BJ (cell line): ENCODE results near the gene TMEM94. TPM values are rescaled to one million over a fixed set of nuclear protein-coding genes. Genes with fewer than 3 reads are reported as not detected.

Experiments used
- CTCF ChIA-PET: fragments of 350-600 bp; formaldehyde crosslinking; extraction: SDS; loops from one replicate; lab custom pipeline; 2021; ENCODE audit warnings: antibody characterized with exemption, inconsistent platforms; lab: Yijun Ruan, JAX
- POLR2A ChIA-PET: fragments of 300-600 bp; sonication (Branson Sonifier 250); formaldehyde crosslinking; extraction: SDS; loops from one replicate; lab custom pipeline; 2021; ENCODE audit warnings: antibody characterized with exemption; lab: Charles Lee
- DNase-seq: peaks from one replicate; pipeline ENCODE4 v3.0.0-alpha.2; 2011; ENCODE audit warnings: low read depth
- H3K27me3 ChIP-seq: 2 replicates; pipeline ENCODE4 v1.6.0; 2011; ENCODE audit warnings: low read length; ENCODE audit not compliant: control insufficient read depth, insufficient read depth
- H3K36me3 ChIP-seq: 2 replicates; pipeline ENCODE4 v1.5.1; 2011; ENCODE audit warnings: low read length; ENCODE audit not compliant: control insufficient read depth, insufficient read depth
- H3K4me3 ChIP-seq: 2 replicates; pipeline ENCODE4 v1.5.1; 2011; ENCODE audit warnings: low read depth, mild to moderate bottlenecking, control low read depth, low read length
- CTCF ChIP-seq: IDR thresholded peaks from 2 replicates; pipeline ENCODE4 v1.5.1; 2011; ENCODE audit warnings: low read depth, mild to moderate bottlenecking, control low read depth, inconsistent platforms, low read length, moderate library complexity; ENCODE audit not compliant: insufficient read depth
- polyA plus RNA-seq: library from polyadenylated mRNA; depleted of rRNA; stranded (reverse); fragments of >200 nt; gene quantifications from 2 replicates; pipeline ENCODE4 v1.2.3, GENCODE V29; 2011

The TMEM94 gene
- polyA plus RNA-seq, 1 experiment = 35.5 TPM

- POLR2A ChIA-PET = interaction anchor here (0.7 kb wide), 1 partner anchor 173 kb away, joined by 3 read pairs; no protein-coding TSS in a partner anchor
- CTCF ChIA-PET = interaction anchor here (0.6 to 1.8 kb wide), 3 partner anchors 18 to 85 kb away, joined by 3 to 4 read pairs (median 3); partner anchors contain the start of gene TSEN54
Measured at GRCh38 chr17:75498726-75499213, 42.3 kb downstream of the TMEM94 start.

GRCh38 chr17:75499313-75500022 is 43.0 kb downstream of the TMEM94 start:
- ChIA-PET POLR2A (interaction anchor here (0.7 kb wide), 1 partner anchor 173 kb away, joined by 3 read pairs; no protein-coding TSS in a partner anchor), CTCF (interaction anchor here (1.8 kb wide), 1 partner anchor 17 kb away, joined by 4 read pairs; the partner anchor contains the start of gene TSEN54)
- Histone ChIP-seq H3K36me3 (peaks cover 26% of the 10 kb centered on the region), H3K4me3 (no peak overlapping the region), H3K27me3 (no peaks in the 10 kb centered on the region)
- DNase-seq = no peak
- TF ChIP-seq CTCF = no peak

More at GRCh38 chr17:75498726-75499213, 42.3 kb downstream of the TMEM94 start:
- Histone ChIP-seq H3K4me3 (no peak overlapping the region), H3K27me3 (no peaks in the 10 kb centered on the region), H3K36me3 (peaks cover 23% of the 10 kb centered on the region)
- DNase-seq = no peak
- TF ChIP-seq CTCF = no peak

- H3K36me3 ChIP-seq = peaks cover 28% of the 10 kb centered on the region
- CTCF ChIA-PET = interaction anchor here (1.8 kb wide), 1 partner anchor 16 kb away, joined by 4 read pairs; the partner anchor contains the start of gene TSEN54
- no peak for TF ChIP-seq CTCF
- H3K4me3 ChIP-seq = no peak overlapping the region
- H3K27me3 ChIP-seq = no peaks in the 10 kb centered on the region
- POLR2A ChIA-PET = no interaction called here
- no peak for DNase-seq
Measured at GRCh38 chr17:75500419-75501216, 44.2 kb downstream of the TMEM94 start.

GRCh38 chr17:75501378-75502071 is 45.1 kb downstream of the TMEM94 start:
- Histone ChIP-seq H3K27me3 (no peaks in the 10 kb centered on the region), H3K4me3 (no peak overlapping the region), H3K36me3 (peaks cover 25% of the 10 kb centered on the region)
- CTCF ChIA-PET = interaction anchor here (1.6 kb wide), 1 partner anchor 15 kb away, joined by 4 read pairs; the partner anchor contains the start of gene TSEN54
- POLR2A ChIA-PET = no interaction called here
- no peak for DNase-seq
- TF ChIP-seq CTCF = no peak
